H9 (cell line): Measurements from ENCODE around the gene MAN1B1. TPM values are rescaled to one million over a fixed set of nuclear protein-coding genes. Genes with fewer than 3 reads are reported as not detected.

ENCODE experiments used
- DNase-seq: peaks from one replicate; pipeline ENCODE4 v3.0.0-alpha.2; 2017
- H2AFZ ChIP-seq: one replicate; pipeline ENCODE4 v1.6.1; 2013; ENCODE audit warnings: mild to moderate bottlenecking, low read length, control low read depth, moderate library complexity
- H2AK5ac ChIP-seq: 2 replicates; pipeline ENCODE4 v1.6.1; 2013; ENCODE audit warnings: low read length, control low read depth, mixed read lengths; ENCODE audit not compliant: insufficient read length
- H2BK120ac ChIP-seq: one replicate; pipeline ENCODE4 v1.6.1; 2013; ENCODE audit warnings: low read depth, mild to moderate bottlenecking, low read length, control low read depth, inconsistent platforms; ENCODE audit not compliant: poor library complexity, severe bottlenecking
- H2BK12ac ChIP-seq: 2 replicates; pipeline ENCODE4 v1.6.1; 2013; ENCODE audit warnings: low read length, control low read depth, mixed read lengths, low read depth; ENCODE audit not compliant: insufficient read length
- H2BK15ac ChIP-seq: 2 replicates; pipeline ENCODE4 v1.6.1; 2013; ENCODE audit warnings: low read depth, low read length, control low read depth
- H2BK20ac ChIP-seq: one replicate; pipeline ENCODE4 v1.6.1; 2013; ENCODE audit warnings: low read depth, mild to moderate bottlenecking, low read length, control low read depth, inconsistent platforms; ENCODE audit not compliant: poor library complexity, severe bottlenecking
- H2BK5ac ChIP-seq: 2 replicates; pipeline ENCODE4 v1.6.1; 2013; ENCODE audit warnings: low read length, control low read depth, mixed read lengths; ENCODE audit not compliant: insufficient read length
- H3K14ac ChIP-seq: 2 replicates; pipeline ENCODE4 v1.6.1; 2013; ENCODE audit warnings: low read length, control low read depth; ENCODE audit not compliant: insufficient read depth
- H3K18ac ChIP-seq: 2 replicates; pipeline ENCODE4 v1.6.1; 2013; ENCODE audit warnings: low read depth, mild to moderate bottlenecking, mixed read lengths, low read length, control low read depth; ENCODE audit not compliant: insufficient read length
- H3K23ac ChIP-seq: 2 replicates; pipeline ENCODE4 v1.6.1; 2013; ENCODE audit warnings: low read length, control low read depth, mixed read lengths, low read depth; ENCODE audit not compliant: insufficient read length
- H3K23me2 ChIP-seq: 2 replicates; pipeline ENCODE4 v1.6.1; 2013; ENCODE audit warnings: low read depth, mild to moderate bottlenecking, mixed read lengths, low read length, control low read depth; ENCODE audit not compliant: insufficient read length, poor library complexity, severe bottlenecking
- H3K27ac ChIP-seq: 2 replicates; pipeline ENCODE4 v1.5.1; 2013; ENCODE audit warnings: low read length, control low read depth, mixed read lengths, low read depth; ENCODE audit not compliant: insufficient read length
- H3K27me3 ChIP-seq: 2 replicates; pipeline ENCODE4 v1.6.1; 2013; ENCODE audit warnings: low read length, control low read depth, inconsistent platforms; ENCODE audit not compliant: insufficient read depth
- H3K4ac ChIP-seq: 2 replicates; pipeline ENCODE4 v1.6.1; 2013; ENCODE audit warnings: low read depth, mild to moderate bottlenecking, control low read depth, inconsistent platforms, low read length, moderate library complexity
- H3K4me1 ChIP-seq: 2 replicates; pipeline ENCODE4 v1.6.1; 2013; ENCODE audit warnings: low read length, control low read depth, inconsistent platforms; ENCODE audit not compliant: insufficient read depth
- H3K4me2 ChIP-seq: 2 replicates; pipeline ENCODE4 v1.6.1; 2013; ENCODE audit warnings: low read length, control low read depth, mixed read lengths; ENCODE audit not compliant: insufficient read length, insufficient read depth
- H3K56ac ChIP-seq: 2 replicates; pipeline ENCODE4 v1.6.1; 2013; ENCODE audit warnings: low read depth, mild to moderate bottlenecking, mixed read lengths, low read length, control low read depth; ENCODE audit not compliant: insufficient read length
- H3K79me1 ChIP-seq: 2 replicates; pipeline ENCODE4 v1.6.1; 2013; ENCODE audit warnings: low read depth, mild to moderate bottlenecking, moderate library complexity, low read length, control low read depth, inconsistent platforms; ENCODE audit not compliant: insufficient read depth, poor library complexity, severe bottlenecking
- H3K79me2 ChIP-seq: 2 replicates; pipeline ENCODE4 v1.6.1; 2013; ENCODE audit warnings: low read length, control low read depth, inconsistent platforms; ENCODE audit not compliant: insufficient read depth
- H3K9ac ChIP-seq: 2 replicates; pipeline ENCODE4 v1.6.1; 2013; ENCODE audit warnings: low read length, control low read depth, mixed read lengths; ENCODE audit not compliant: insufficient read length; ENCODE audit errors: extremely low read depth
- H3K9me3 ChIP-seq: one replicate; pipeline ENCODE4 v1.6.1; 2013; ENCODE audit warnings: low read depth, low read length, inconsistent platforms; ENCODE audit not compliant: control insufficient read depth
- H3T11ph ChIP-seq: one replicate; pipeline ENCODE4 v1.6.1; 2013; ENCODE audit warnings: mild to moderate bottlenecking, low read length, control low read depth, inconsistent platforms
- H4K20me1 ChIP-seq: one replicate; pipeline ENCODE4 v1.6.1; 2013; ENCODE audit not compliant: control insufficient read depth, insufficient read length, insufficient read depth
- H4K5ac ChIP-seq: 2 replicates; pipeline ENCODE4 v1.6.1; 2013; ENCODE audit warnings: low read depth, mild to moderate bottlenecking, mixed read lengths, low read length, control low read depth; ENCODE audit not compliant: insufficient read length
- H4K8ac ChIP-seq: replicated peaks from 2 replicates; pipeline ENCODE4 v1.6.1; 2013; ENCODE audit warnings: low read length, control low read depth, mixed read lengths, low read depth; ENCODE audit not compliant: insufficient read length
- H4K91ac ChIP-seq: 2 replicates; pipeline ENCODE4 v1.6.1; 2013; ENCODE audit warnings: low read depth, mild to moderate bottlenecking, moderate library complexity, mixed read lengths, low read length, control low read depth; ENCODE audit not compliant: insufficient read length
- H3K27ac Mint-ChIP-seq, 3 experiments: 2 replicates in 2 of 3; 3 replicates in 1 of 3; pipeline ENCODE4 v1.8.0; 2020 to 2021; ENCODE audit warnings: mixed read lengths in 3 of 3, mild to moderate bottlenecking in 1 of 3, moderate library complexity in 1 of 3
- H3K27me3 Mint-ChIP-seq: 2 replicates; pipeline ENCODE4 v1.8.0; 2021; ENCODE audit warnings: low read depth, mild to moderate bottlenecking, moderate library complexity, mixed read lengths
- H3K36me3 Mint-ChIP-seq, 3 experiments: 2 replicates in 2 of 3; 3 replicates in 1 of 3; pipeline ENCODE4 v1.8.0; 2020 to 2021; ENCODE audit warnings: low read depth in 3 of 3, mixed read lengths in 3 of 3; ENCODE audit not compliant: insufficient read depth in 1 of 3
- H3K4me1 Mint-ChIP-seq, 2 experiments: 2 replicates each; pipeline ENCODE4 v1.8.0; 2020; ENCODE audit warnings: mixed read lengths in 2 of 2
- H3K4me3 Mint-ChIP-seq, 2 experiments: 2 replicates in 1 of 2; 3 replicates in 1 of 2; pipeline ENCODE4 v1.8.0; 2020 to 2021; ENCODE audit warnings: mild to moderate bottlenecking in 2 of 2, mixed read lengths in 2 of 2, moderate library complexity in 1 of 2
- H3K9me3 Mint-ChIP-seq, 2 experiments: 2 replicates in 1 of 2; 3 replicates in 1 of 2; pipeline ENCODE4 v1.8.0; 2020; ENCODE audit warnings: mild to moderate bottlenecking in 2 of 2, mixed read lengths in 2 of 2, moderate library complexity in 1 of 2
- CTCF ChIP-seq: fragments of 200-600 bp; sonication (generic); conservative IDR thresholded peaks from 3 replicates; pipeline ENCODE4 v1.8.0; 2021; ENCODE audit warnings: antibody characterized with exemption, mild to moderate bottlenecking
- WGBS: extraction: QIAGEN DNeasy Blood & Tissue Kit; methylation state at CpG from one replicate; pipeline ENCODE4 v1.1.7; 2013; ENCODE audit warnings: missing lambda C conversion rate, low lambda C conversion rate, mixed read lengths; ENCODE audit not compliant: insufficient read length; ENCODE audit errors: extremely low coverage; 5-methylcytosine and 5-hydroxymethylcytosine counted together
- total RNA-seq: library from RNA; stranded (reverse); gene quantifications from 2 replicates; pipeline ENCODE4 v1.2.1, GENCODE V29; 2021

Gene MAN1B1
- total RNA-seq, 1 experiment from 2014 or later: 34.9 TPM

GRCh38 chr9:137145731-137146526 lies 59.1 kb downstream of the MAN1B1 start:
- Histone ChIP-seq H4K20me1 (no peaks in the 10 kb centered on the region), H4K8ac (no peak overlapping the region), H3K18ac (no peak overlapping the region), H2BK20ac (no peak overlapping the region), H3K79me1 (no peaks in the 10 kb centered on the region), H2BK12ac (no peak overlapping the region), H4K91ac (no peak overlapping the region), H2BK15ac (no peak overlapping the region), H2AFZ (no peak overlapping the region), H3K27ac (no peak overlapping the region), H3K9me3 (no peaks in the 10 kb centered on the region), H3K9ac (no peak overlapping the region), H3K27me3 (peaks cover under 1% of the 10 kb centered on the region; the same call in 1 of the 2 replicates), H3K79me2 (no peaks in the 10 kb centered on the region), H3K4me1 (no peaks in the 10 kb centered on the region; the same call in 1 of the 2 replicates), H2AK5ac (no peak overlapping the region), H3K23me2 (no peaks in the 10 kb centered on the region), H3K4ac (no peak overlapping the region), H2BK120ac (no peak overlapping the region), H3K4me2 (no peak overlapping the region), H3T11ph (no peak overlapping the region), H3K56ac (no peak overlapping the region), H3K14ac (no peak overlapping the region), H4K5ac (no peak overlapping the region), H3K23ac (no peak overlapping the region), H2BK5ac (no peak overlapping the region)
- no peaks in the 10 kb centered on the region for H3K36me3 Mint-ChIP-seq
- H3K4me3 Mint-ChIP-seq: no peak overlapping the region
- H3K27me3 Mint-ChIP-seq: peaks cover 60% of the 10 kb centered on the region
- no peaks in the 10 kb centered on the region; a peak in 2 of 5 replicates for H3K9me3 Mint-ChIP-seq
- no peak for TF ChIP-seq CTCF
- no peak for DNase-seq
- peaks cover 0 to 11% of the 10 kb centered on the region in 2 experiments; a peak in 2 of 4 replicates for H3K4me1 Mint-ChIP-seq
- no peak overlapping the region for H3K27ac Mint-ChIP-seq
- WGBS: no CpG with 5 or more reads among the region's 49 CpGs
